Common myeloid progenitor, CD34-positive (primary cell): ENCODE results near the gene GRWD1.

Experiments used
- CTCF ChIA-PET: fragments of 350-600 bp; sonication (Branson Sonifier 250); formaldehyde crosslinking; loops from one replicate; lab custom pipeline; 2021; ENCODE audit warnings: antibody characterized with exemption; lab: Charles Lee
- POLR2A ChIA-PET: fragments of 350-600 bp; sonication (Branson Sonifier 250); formaldehyde crosslinking; loops from one replicate; lab custom pipeline; 2021; ENCODE audit warnings: antibody characterized with exemption; lab: Charles Lee
- DNase-seq, 3 donors: peaks; one replicate each; pipeline versions ENCODE4 v3.0.0 to v3.0.0-alpha.2; 2013
- H3K27ac ChIP-seq, 2 experiments: 1 replicate in 1 of 2; 2 replicates in 1 of 2; pipeline ENCODE4 v1.7.0; 2013; ENCODE audit warnings: inconsistent platforms in 2 of 2, low read length in 2 of 2, mild to moderate bottlenecking in 2 of 2, low read depth in 1 of 2, moderate library complexity in 1 of 2; ENCODE audit not compliant: severe bottlenecking in 2 of 2, insufficient read depth in 1 of 2, poor library complexity in 1 of 2
- H3K27me3 ChIP-seq, 5 experiments: replicated peaks in 2 of 5; 1 replicate in 3 of 5; 2 replicates in 2 of 5; pipeline versions ENCODE4 v1.6.1 to v1.7.0; 2013; ENCODE audit warnings: low read length in 4 of 5, mild to moderate bottlenecking in 2 of 5, moderate library complexity in 2 of 5, inconsistent platforms in 1 of 5; ENCODE audit not compliant: insufficient read depth in 5 of 5, control insufficient read depth in 4 of 5
- H3K36me3 ChIP-seq, 4 experiments: 1 replicate in 2 of 4; 2 replicates in 2 of 4; pipeline versions ENCODE4 v1.6.1 to v1.7.0; 2013; ENCODE audit warnings: low read length in 3 of 4, control low read depth in 1 of 4, mild to moderate bottlenecking in 1 of 4; ENCODE audit not compliant: control insufficient read depth in 4 of 4, insufficient read depth in 4 of 4
- H3K4me1 ChIP-seq, 4 experiments: 1 replicate in 3 of 4; 2 replicates in 1 of 4; pipeline versions ENCODE4 v1.6.1 to v1.7.1; 2013; ENCODE audit warnings: low read length in 3 of 4, mild to moderate bottlenecking in 3 of 4, control low read depth in 1 of 4, inconsistent platforms in 1 of 4, moderate library complexity in 1 of 4; ENCODE audit not compliant: control insufficient read depth in 4 of 4, insufficient read depth in 4 of 4; ENCODE audit errors: control extremely low read depth in 1 of 4
- H3K4me3 ChIP-seq, 7 experiments: 1 replicate in 4 of 7; 2 replicates in 3 of 7; pipeline versions ENCODE4 v1.5.1 to v1.7.0; 2013; ENCODE audit warnings: mild to moderate bottlenecking in 7 of 7, low read length in 6 of 7, moderate library complexity in 6 of 7, inconsistent platforms in 2 of 7, low read depth in 2 of 7, control low read depth in 1 of 7; ENCODE audit not compliant: insufficient read depth in 4 of 7, control insufficient read depth in 1 of 7; ENCODE audit errors: extremely low read depth in 1 of 7
- H3K9me3 ChIP-seq, 5 experiments: 1 replicate in 4 of 5; 2 replicates in 1 of 5; pipeline versions ENCODE4 v1.6.1 to v1.7.1; 2013; ENCODE audit warnings: low read length in 4 of 5, mild to moderate bottlenecking in 2 of 5, inconsistent platforms in 1 of 5, low read depth in 1 of 5, moderate library complexity in 1 of 5; ENCODE audit not compliant: control insufficient read depth in 4 of 5, insufficient read depth in 2 of 5; ENCODE audit errors: control extremely low read depth in 1 of 5
- WGBS: methylation state at CpG from one replicate; pipeline ENCODE4 v1.1.5; 2013; ENCODE audit not compliant: insufficient coverage; 5-methylcytosine and 5-hydroxymethylcytosine counted together

GRWD1 gene

GRCh38 chr19:48471836-48472235, 26.1 kb downstream of the GRWD1 start:
- H3K4me1 ChIP-seq = peaks cover 0 to 18% (median 16%) of the 10 kb centered on the region in 4 experiments
- H3K27ac ChIP-seq = no peak overlapping the region
- H3K27me3 ChIP-seq = no peaks in the 10 kb centered on the region
- ChIA-PET POLR2A (no interaction called here), CTCF (no interaction called here)
- WGBS = 100% methylated on average over 4 of the region's 4 CpGs
- H3K36me3 ChIP-seq = peaks cover 8 to 64% (median 53%) of the 10 kb centered on the region in 4 experiments
- no peaks in the 10 kb centered on the region for H3K9me3 ChIP-seq
- no peak for DNase-seq
- H3K4me3 ChIP-seq = no peak overlapping the region

GRCh38 chr19:48473161-48473966, 27.6 kb downstream of the GRWD1 start:
- Histone ChIP-seq H3K4me1 (peaks cover 0 to 13% (median 12%) of the 10 kb centered on the region in 4 experiments), H3K36me3 (peaks cover 8 to 75% (median 65%) of the 10 kb centered on the region in 4 experiments), H3K4me3 (no peak overlapping the region), H3K9me3 (no peaks in the 10 kb centered on the region), H3K27ac (no peak overlapping the region), H3K27me3 (no peaks in the 10 kb centered on the region)
- DNase-seq = no peak
- CTCF ChIA-PET = no interaction called here
- 92% methylated on average over 13 of the region's 14 CpGs for WGBS
- POLR2A ChIA-PET = interaction anchor here (0.6 kb wide), 1 partner anchor 109 kb away, joined by 4 read pairs; the partner anchor contains the start of genes SYNGR4 and TMEM143

- no peak overlapping the region for H3K27ac ChIP-seq
- POLR2A ChIA-PET = interaction anchor here (0.6 kb wide), 1 partner anchor 21 kb away, joined by 3 read pairs; no protein-coding TSS in a partner anchor
- H3K4me1 ChIP-seq = peaks cover 0 to 10% (median 9%) of the 10 kb centered on the region in 4 experiments
- H3K4me3 ChIP-seq = no peak overlapping the region
- H3K9me3 ChIP-seq = no peaks in the 10 kb centered on the region
- no peak for DNase-seq
- peaks cover 8 to 79% (median 67%) of the 10 kb centered on the region in 4 experiments for H3K36me3 ChIP-seq
- CTCF ChIA-PET = no interaction called here
- WGBS = 96% methylated on average over 16 of the region's 16 CpGs
- H3K27me3 ChIP-seq = no peaks in the 10 kb centered on the region
These were observed 28.4 kb downstream of the GRWD1 start for GRCh38 chr19:48474084-48474592.

- Histone ChIP-seq H3K36me3 (peaks cover 8 to 81% (median 69%) of the 10 kb centered on the region in 4 experiments), H3K4me1 (peaks cover 0 to 9% (median 4%) of the 10 kb centered on the region in 4 experiments), H3K27ac (no peak overlapping the region), H3K9me3 (no peaks in the 10 kb centered on the region), H3K27me3 (no peaks in the 10 kb centered on the region), H3K4me3 (no peak overlapping the region)
- 96% methylated on average over 17 of the region's 17 CpGs for WGBS
- POLR2A ChIA-PET = no interaction called here
- CTCF ChIA-PET = interaction anchor here (1.0 to 1.9 kb wide), 2 partner anchors 12 to 14 kb away, joined by 3 to 4 read pairs; no protein-coding TSS in a partner anchor
- no peak for DNase-seq
These were observed 29.7 kb downstream of the GRWD1 start for GRCh38 chr19:48475369-48476068.

GRCh38 chr19:48476176-48476575, 30.4 kb downstream of the GRWD1 start:
- Histone ChIP-seq H3K9me3 (no peaks in the 10 kb centered on the region), H3K36me3 (peaks cover 8 to 75% (median 64%) of the 10 kb centered on the region in 4 experiments), H3K4me1 (peaks cover 0 to 15% (median 6%) of the 10 kb centered on the region in 4 experiments), H3K27me3 (no peaks in the 10 kb centered on the region), H3K27ac (no peak overlapping the region), H3K4me3 (no peak overlapping the region)
- 97% methylated on average over 4 of the region's 9 CpGs for WGBS
- CTCF ChIA-PET = interaction anchor here (1.0 to 1.9 kb wide), 2 partner anchors 12 to 13 kb away, joined by 3 to 4 read pairs; no protein-coding TSS in a partner anchor
- no peak for DNase-seq
- POLR2A ChIA-PET = no interaction called here

GRCh38 chr19:48477067-48477685, 31.4 kb downstream of the GRWD1 start:
- H3K27ac ChIP-seq = no peak overlapping the region

More at GRCh38 chr19:48477067-48477685, 31.4 kb downstream of the GRWD1 start:
- POLR2A ChIA-PET = no interaction called here
- CTCF ChIA-PET = interaction anchor here (1.9 kb wide), 1 partner anchor 11 kb away, joined by 4 read pairs; no protein-coding TSS in a partner anchor
- peaks cover 8 to 65% (median 58%) of the 10 kb centered on the region in 4 experiments for H3K36me3 ChIP-seq
- no peaks in the 10 kb centered on the region for H3K9me3 ChIP-seq
- H3K4me1 ChIP-seq = peaks cover 0 to 19% (median 13%) of the 10 kb centered on the region in 4 experiments
- WGBS = 90% methylated on average over 10 of the region's 10 CpGs
- H3K4me3 ChIP-seq = no peak overlapping the region
- no peaks in the 10 kb centered on the region for H3K27me3 ChIP-seq
- no peak for DNase-seq
